Smooth muscle cell (in vitro differentiated cells): ENCODE data around the gene SLC38A8. TPM values are rescaled to one million over a fixed set of nuclear protein-coding genes. Genes with fewer than 3 reads are reported as not detected.

ENCODE experiments used
- DNase-seq: peaks from one replicate; lab custom pipeline; 2025; ENCODE audit not compliant: unreplicated experiment; lab: John Stamatoyannopoulos, UW
- H2AFZ ChIP-seq: fragments of 200-600 bp; sonication (generic); 2 replicates; pipeline ENCODE4 v1.6.0; 2016; ENCODE audit warnings: antibody characterized with exemption, low read depth, mild to moderate bottlenecking
- H3F3A ChIP-seq: fragments of 200-600 bp; sonication (generic); 2 replicates; pipeline ENCODE4 v1.6.0; 2017; ENCODE audit warnings: antibody characterized with exemption, low read depth
- H3K27ac ChIP-seq: fragments of 200-600 bp; sonication (generic); 2 replicates; pipeline ENCODE4 v1.5.1; 2016; ENCODE audit warnings: low read depth, mild to moderate bottlenecking
- H3K27me3 ChIP-seq: fragments of 200-600 bp; sonication (generic); 2 replicates; pipeline ENCODE4 v1.6.1; 2016; ENCODE audit warnings: low read depth, mild to moderate bottlenecking
- H3K36me3 ChIP-seq: fragments of 200-600 bp; sonication (generic); 2 replicates; pipeline ENCODE4 v1.5.1; 2016; ENCODE audit warnings: low read depth
- H3K4me1 ChIP-seq: fragments of 200-600 bp; sonication (generic); 2 replicates; pipeline ENCODE4 v1.5.1; 2016; ENCODE audit warnings: low read depth
- H3K4me2 ChIP-seq: fragments of 200-600 bp; sonication (generic); 2 replicates; pipeline ENCODE4 v1.6.0; 2016; ENCODE audit warnings: mild to moderate bottlenecking
- H3K4me3 ChIP-seq: fragments of 200-600 bp; sonication (generic); 2 replicates; pipeline ENCODE4 v1.5.1; 2016; ENCODE audit warnings: mild to moderate bottlenecking
- H3K79me2 ChIP-seq: fragments of 200-600 bp; sonication (generic); 2 replicates; pipeline ENCODE4 v1.6.0; 2016; ENCODE audit warnings: low read depth, mild to moderate bottlenecking
- H3K9ac ChIP-seq: fragments of 200-600 bp; sonication (generic); 2 replicates; pipeline ENCODE4 v1.6.0; 2016; ENCODE audit warnings: low read depth
- H3K9me3 ChIP-seq: fragments of 200-600 bp; sonication (generic); replicated peaks from 2 replicates; pipeline ENCODE4 v1.5.1; 2016; ENCODE audit warnings: low read depth
- H4K20me1 ChIP-seq: fragments of 200-600 bp; sonication (generic); 2 replicates; pipeline ENCODE4 v1.6.0; 2016; ENCODE audit warnings: low read depth
- WGBS: methylation state at CpG from one replicate; pipeline ENCODE4 v1.1.7; 2016; ENCODE audit warnings: low lambda C conversion rate; 5-methylcytosine and 5-hydroxymethylcytosine counted together
- polyA plus RNA-seq: library from polyadenylated mRNA; unstranded; fragments of >200 nt; fragmentation: Nextera tagmentation; extraction: Ambion mirVana; gene quantifications from 2 replicates; pipeline ENCODE4 v1.2.1, GENCODE V29; 2016
- total RNA-seq: library from RNA; depleted of rRNA; stranded (reverse); fragments of >200 nt; gene quantifications from 2 replicates; pipeline ENCODE4 v1.2.3, GENCODE V29; 2014
- TF ChIP-seq, protein P1 (sequence below): fragments of 200-600 bp; sonication (generic); IDR thresholded peaks from 2 replicates; pipeline ENCODE4 v1.5.1; 2017; ENCODE audit warnings: borderline replicate concordance, mild to moderate bottlenecking, antibody characterized with exemption; ENCODE audit not compliant: insufficient read depth, poor library complexity, severe bottlenecking

The SLC38A8 gene
- total and polyA plus RNA-seq, 2 experiments from 2014 or later: not detected

DNA sequence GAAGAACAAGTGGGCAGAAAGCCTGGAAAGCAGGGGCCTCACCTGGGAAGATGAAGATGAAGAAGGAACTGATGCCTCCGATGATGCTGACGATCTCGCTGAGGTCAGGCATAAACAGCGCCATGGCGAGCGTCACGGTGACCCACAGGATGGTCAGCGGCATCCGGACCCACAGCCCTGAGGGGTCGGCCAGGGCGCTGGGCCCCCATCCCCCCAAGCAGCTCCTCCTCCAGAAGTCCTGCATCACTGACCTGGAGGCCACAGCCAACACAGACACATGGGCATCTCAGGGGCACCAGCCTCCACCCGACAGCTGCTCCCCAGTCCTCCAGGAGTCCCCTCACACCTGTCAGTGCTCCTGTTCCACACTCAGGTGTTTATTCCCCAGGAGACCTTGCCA lies 26.1 kb downstream of the SLC38A8 start:
- no peak overlapping the region for H3K9ac ChIP-seq
- no peaks in the 10 kb centered on the region for H3K27me3 ChIP-seq
- H3K4me1 ChIP-seq: no peaks in the 10 kb centered on the region
- no peak overlapping the region for H3K4me2 ChIP-seq
- H3K79me2 ChIP-seq: no peaks in the 10 kb centered on the region
- TF ChIP-seq, protein P1, sequence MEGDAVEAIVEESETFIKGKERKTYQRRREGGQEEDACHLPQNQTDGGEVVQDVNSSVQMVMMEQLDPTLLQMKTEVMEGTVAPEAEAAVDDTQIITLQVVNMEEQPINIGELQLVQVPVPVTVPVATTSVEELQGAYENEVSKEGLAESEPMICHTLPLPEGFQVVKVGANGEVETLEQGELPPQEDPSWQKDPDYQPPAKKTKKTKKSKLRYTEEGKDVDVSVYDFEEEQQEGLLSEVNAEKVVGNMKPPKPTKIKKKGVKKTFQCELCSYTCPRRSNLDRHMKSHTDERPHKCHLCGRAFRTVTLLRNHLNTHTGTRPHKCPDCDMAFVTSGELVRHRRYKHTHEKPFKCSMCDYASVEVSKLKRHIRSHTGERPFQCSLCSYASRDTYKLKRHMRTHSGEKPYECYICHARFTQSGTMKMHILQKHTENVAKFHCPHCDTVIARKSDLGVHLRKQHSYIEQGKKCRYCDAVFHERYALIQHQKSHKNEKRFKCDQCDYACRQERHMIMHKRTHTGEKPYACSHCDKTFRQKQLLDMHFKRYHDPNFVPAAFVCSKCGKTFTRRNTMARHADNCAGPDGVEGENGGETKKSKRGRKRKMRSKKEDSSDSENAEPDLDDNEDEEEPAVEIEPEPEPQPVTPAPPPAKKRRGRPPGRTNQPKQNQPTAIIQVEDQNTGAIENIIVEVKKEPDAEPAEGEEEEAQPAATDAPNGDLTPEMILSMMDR: no peak
- H4K20me1 ChIP-seq: no peaks in the 10 kb centered on the region
- no peak overlapping the region for H2AFZ ChIP-seq
- no peaks in the 10 kb centered on the region for H3K9me3 ChIP-seq
- H3K4me3 ChIP-seq: no peak overlapping the region
- WGBS: 93% methylated on average over 12 of the region's 12 CpGs
- H3K36me3 ChIP-seq: no peaks in the 10 kb centered on the region
- H3K27ac ChIP-seq: no peak overlapping the region
- no peak for DNase-seq
- no peaks in the 10 kb centered on the region for H3F3A ChIP-seq

DNA sequence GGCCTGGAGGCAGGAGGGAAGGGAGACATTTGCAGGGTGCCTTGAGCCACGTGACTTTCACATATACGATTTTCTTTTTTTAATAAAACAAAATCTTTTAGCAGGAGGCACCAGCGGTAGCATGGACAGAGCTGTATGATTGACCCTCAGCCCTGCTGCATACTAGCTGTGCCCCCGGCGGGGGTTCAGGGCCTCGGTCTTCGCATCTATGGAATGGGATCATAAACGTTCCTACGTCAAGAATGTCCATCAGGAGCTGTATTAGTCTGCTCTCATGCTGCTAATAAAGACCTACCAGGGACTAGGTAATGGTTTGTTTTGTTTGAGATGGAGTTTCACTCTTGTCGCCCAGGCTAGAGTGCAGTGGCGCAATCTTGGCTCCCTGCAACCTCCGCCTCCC lies 27.2 kb downstream of the SLC38A8 start:
- no peaks in the 10 kb centered on the region for H3K27me3 ChIP-seq
- H3K4me3 ChIP-seq: no peak overlapping the region
- H3K79me2 ChIP-seq: no peaks in the 10 kb centered on the region
- H3K27ac ChIP-seq: no peak overlapping the region
- H2AFZ ChIP-seq: no peak overlapping the region
- no peak for DNase-seq
- no peak overlapping the region for H3K9ac ChIP-seq
- WGBS: 94% methylated on average over 12 of the region's 12 CpGs
- TF ChIP-seq, protein P1: no peak
- no peaks in the 10 kb centered on the region for H4K20me1 ChIP-seq
- no peaks in the 10 kb centered on the region for H3K9me3 ChIP-seq
- H3F3A ChIP-seq: no peaks in the 10 kb centered on the region
- no peak overlapping the region for H3K4me2 ChIP-seq
- H3K4me1 ChIP-seq: no peaks in the 10 kb centered on the region
- no peaks in the 10 kb centered on the region for H3K36me3 ChIP-seq

DNA sequence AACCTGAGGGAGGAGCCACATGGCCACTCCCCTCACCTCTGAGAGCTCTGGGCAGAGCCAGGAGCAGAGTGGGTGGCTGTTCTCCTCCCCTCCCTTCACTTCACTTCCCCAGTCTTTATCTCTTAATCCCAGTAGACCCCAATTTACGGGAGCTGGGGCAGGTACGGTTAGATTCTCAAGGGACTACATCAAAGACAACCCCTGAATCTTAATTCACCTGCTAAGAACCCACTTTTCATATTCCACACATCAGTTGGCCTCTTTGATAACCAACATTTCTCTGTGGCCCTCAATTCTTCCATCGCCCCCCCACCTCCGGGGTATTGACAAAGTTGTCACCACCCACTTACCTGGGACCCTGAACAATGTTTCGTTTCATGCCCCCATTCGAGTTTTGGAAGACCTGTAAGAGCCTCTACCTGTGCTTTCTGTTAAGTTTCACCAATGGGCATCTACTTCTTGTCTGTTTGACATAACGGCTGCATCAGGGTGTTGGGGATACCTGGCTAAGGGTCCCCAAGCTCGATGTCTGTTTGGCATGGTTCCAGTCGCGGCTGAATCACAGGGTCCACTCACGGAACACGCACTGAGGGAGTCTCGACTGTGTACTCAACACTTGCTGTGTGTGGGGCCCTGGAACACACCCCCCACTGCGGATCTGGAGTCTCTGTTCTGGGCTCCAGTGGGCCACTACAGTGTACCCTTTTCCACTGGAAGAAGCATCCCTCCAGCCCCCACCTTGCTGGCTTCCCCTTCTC lies 27.8 kb downstream of the SLC38A8 start:
- no peak for DNase-seq
- Histone ChIP-seq H3K27me3 (no peaks in the 10 kb centered on the region), H3K36me3 (no peaks in the 10 kb centered on the region), H2AFZ (no peak overlapping the region), H3K9ac (no peak overlapping the region), H3K27ac (no peak overlapping the region), H3K4me3 (no peak overlapping the region), H4K20me1 (no peaks in the 10 kb centered on the region), H3K79me2 (no peaks in the 10 kb centered on the region), H3K9me3 (no peaks in the 10 kb centered on the region), H3F3A (no peaks in the 10 kb centered on the region), H3K4me1 (no peaks in the 10 kb centered on the region), H3K4me2 (no peak overlapping the region)
- TF ChIP-seq, protein P1: no peak
- 84% methylated on average over 14 of the region's 14 CpGs for WGBS
